HCT116 (cell line): ENCODE measurements around the gene TMC4. TPM values are rescaled to one million over a fixed set of nuclear protein-coding genes. Genes with fewer than 3 reads are reported as not detected.

Experiments used
- ATAC-seq: fragments of 200-7000 bp; cut with Tn5 transposase; 2 replicates; pipeline ENCODE4 v1.9.1; 2020; ENCODE audit warnings: mild to moderate bottlenecking, moderate library complexity
- BruUV-seq: library from RNA; stranded (reverse); fragments of 400-500 nt; replicated peaks from 2 replicates; lab custom pipeline; 2021; lab: Mats Ljungman, UMichigan
- CTCF ChIA-PET: fragments of 300-600 bp; sonication (Branson Sonifier 250); formaldehyde crosslinking; loops from one replicate; lab custom pipeline; 2021; ENCODE audit warnings: antibody characterized with exemption; lab: Charles Lee
- POLR2A ChIA-PET: fragments of 300-600, 350-600 bp; sonication (Branson Sonifier 250); formaldehyde crosslinking; loops from one replicate; lab custom pipeline; 2021; ENCODE audit warnings: antibody characterized with exemption; lab: Charles Lee
- RAD21 ChIA-PET, 2 experiments: fragments of 300-600 bp; sonication (Branson Sonifier 250); formaldehyde crosslinking; loops; one replicate each; lab custom pipeline; 2023; ENCODE audit warnings: low total read pairs in 2 of 2; ENCODE audit not compliant: uncharacterized antibody in 2 of 2, unreplicated experiment in 2 of 2, low non-redundant PET in 1 of 2; lab: Charles Lee
- DNase-seq: peaks from one replicate; pipeline ENCODE4 v3.0.0-alpha.2; 2010; ENCODE audit warnings: low read depth, low spot score
- H2AFZ ChIP-seq: fragments of 200-600 bp; shearing (Covaris generic), sonication (generic); 2 replicates; pipeline ENCODE4 v1.6.1; 2017; ENCODE audit warnings: low read depth, mixed run types, mixed read lengths, antibody characterized with exemption, low read length; ENCODE audit not compliant: poor library complexity, severe bottlenecking
- H3K27ac ChIP-seq: 2 replicates; pipeline ENCODE4 v1.5.1; 2012; ENCODE audit warnings: low read depth, low read length
- H3K27me3 ChIP-seq: fragments of 200-600 bp; sonication (generic); 2 replicates; pipeline ENCODE4 v1.6.1; 2016; ENCODE audit warnings: mixed run types, low read length, mixed read lengths; ENCODE audit not compliant: insufficient read depth
- H3K36me3 ChIP-seq, 2 experiments: fragments of 200-500 bp in 1 of 2; fragments of 200-600 bp in 1 of 2; sonication (Bioruptor generic) in 1 of 2; sonication (generic) in 1 of 2; 2 replicates each; pipeline versions ENCODE4 v1.5.1 to v1.6.1; 2014 to 2016; ENCODE audit warnings: low read length in 2 of 2, inconsistent platforms in 1 of 2, mixed read lengths in 1 of 2, mixed run types in 1 of 2; ENCODE audit not compliant: insufficient read depth in 2 of 2, control insufficient read depth in 1 of 2
- H3K4me1 ChIP-seq, 2 experiments: fragments of 200-600 bp in 1 of 2; sonication (generic) in 1 of 2; 2 replicates each; pipeline versions ENCODE4 v1.5.1 to v1.6.1; 2012 to 2017; ENCODE audit warnings: low read length in 2 of 2, inconsistent platforms in 1 of 2, mild to moderate bottlenecking in 1 of 2, mixed read lengths in 1 of 2, mixed run types in 1 of 2, moderate library complexity in 1 of 2; ENCODE audit not compliant: insufficient read depth in 2 of 2, control insufficient read depth in 1 of 2
- H3K4me2 ChIP-seq: fragments of 200-600 bp; sonication (generic); 2 replicates; pipeline ENCODE4 v1.6.1; 2017; ENCODE audit warnings: mixed run types, low read length, mixed read lengths
- H3K4me3 ChIP-seq, 2 experiments: fragments of 200-600 bp in 1 of 2; sonication (generic) in 1 of 2; replicated peaks in 1 of 2; 2 replicates each; pipeline ENCODE4 v1.5.1; 2011 to 2016; ENCODE audit warnings: low read length in 2 of 2, control low read depth in 1 of 2, low read depth in 1 of 2, mild to moderate bottlenecking in 1 of 2, mixed read lengths in 1 of 2, mixed run types in 1 of 2
- H3K79me2 ChIP-seq: fragments of 200-600 bp; sonication (generic); 2 replicates; pipeline ENCODE4 v1.6.1; 2017; ENCODE audit warnings: mild to moderate bottlenecking, mixed run types, low read length, moderate library complexity, mixed read lengths; ENCODE audit not compliant: insufficient read depth
- H3K9ac ChIP-seq: fragments of 200-600 bp; sonication (generic); 2 replicates; pipeline ENCODE4 v1.6.1; 2016; ENCODE audit warnings: low read length, mixed read lengths
- H3K9me2 ChIP-seq: fragments of 200-600 bp; sonication (generic), shearing (Covaris generic); 2 replicates; pipeline ENCODE4 v1.6.1; 2017; ENCODE audit warnings: mixed run types, mild to moderate bottlenecking, moderate library complexity; ENCODE audit not compliant: insufficient read depth
- H3K9me3 ChIP-seq, 2 experiments: fragments of 200-500 bp in 1 of 2; fragments of 200-600 bp in 1 of 2; sonication (Bioruptor generic) in 1 of 2; sonication (generic) in 1 of 2; 2 replicates each; pipeline ENCODE4 v1.6.1; 2014 to 2017; ENCODE audit warnings: low read length in 2 of 2, mixed read lengths in 2 of 2, inconsistent platforms in 1 of 2, low read depth in 1 of 2, mild to moderate bottlenecking in 1 of 2, mixed run types in 1 of 2, moderate library complexity in 1 of 2; ENCODE audit not compliant: control insufficient read depth in 1 of 2, insufficient read depth in 1 of 2
- H4K20me1 ChIP-seq: fragments of 200-600 bp; sonication (generic), shearing (Covaris generic); 2 replicates; pipeline ENCODE4 v1.6.1; 2017; ENCODE audit warnings: mixed run types, mild to moderate bottlenecking, moderate library complexity; ENCODE audit not compliant: insufficient read depth
- ATF3 ChIP-seq: IDR thresholded peaks from 2 replicates; pipeline ENCODE4 v1.6.1; 2012
- CTCF ChIP-seq, 3 experiments: fragments of 200-600 bp in 1 of 3; sonication (generic) in 1 of 3; IDR thresholded peaks in 2 of 3; conservative IDR thresholded peaks in 1 of 3; 2 replicates each; pipeline ENCODE4 v1.5.1; 2012 to 2017; ENCODE audit warnings: low read depth in 2 of 3, low read length in 2 of 3, antibody characterized with exemption in 1 of 3, borderline replicate concordance in 1 of 3, control low read depth in 1 of 3, mild to moderate bottlenecking in 1 of 3, mixed read lengths in 1 of 3, mixed run types in 1 of 3, moderate library complexity in 1 of 3; ENCODE audit not compliant: insufficient read depth in 1 of 3
- EGR1 ChIP-seq: IDR thresholded peaks from 2 replicates; pipeline ENCODE4 v1.6.1; 2012; ENCODE audit warnings: low read depth
- ELF1 ChIP-seq: IDR thresholded peaks from 2 replicates; pipeline ENCODE4 v1.6.1; 2012; ENCODE audit warnings: low read depth, borderline replicate concordance
- EZH2 ChIP-seq: fragments of 200-600 bp; sonication (generic); IDR thresholded peaks from 2 replicates; pipeline ENCODE4 v1.6.1; 2017; ENCODE audit warnings: antibody characterized with exemption, mixed run types
- EZH2phosphoT487 ChIP-seq: fragments of 200-600 bp; IDR thresholded peaks from 2 replicates; pipeline ENCODE4 v1.6.1; 2018; ENCODE audit warnings: antibody characterized with exemption, borderline replicate concordance
- FOSL1 ChIP-seq: IDR thresholded peaks from 2 replicates; pipeline ENCODE4 v1.6.1; 2012; ENCODE audit warnings: low read depth
- JUND ChIP-seq: IDR thresholded peaks from 2 replicates; pipeline ENCODE4 v1.6.1; 2012
- POLR2AphosphoS5 ChIP-seq: IDR thresholded peaks from 2 replicates; pipeline ENCODE4 v1.6.1; 2011; ENCODE audit warnings: mild to moderate bottlenecking, low read depth, low read length, moderate library complexity
- REST ChIP-seq: IDR thresholded peaks from 2 replicates; pipeline ENCODE4 v1.6.1; 2012; ENCODE audit warnings: low read depth
- SP1 ChIP-seq: IDR thresholded peaks from 2 replicates; pipeline ENCODE4 v1.6.1; 2012; ENCODE audit warnings: low read depth
- SRF ChIP-seq: IDR thresholded peaks from 2 replicates; pipeline ENCODE4 v1.6.1; 2012; ENCODE audit warnings: low read depth
- TCF7L2 ChIP-seq: IDR thresholded peaks from 2 replicates; pipeline ENCODE4 v1.7.0; 2011; ENCODE audit warnings: borderline replicate concordance, inconsistent platforms; ENCODE audit not compliant: insufficient read depth, insufficient read length; ENCODE audit errors: extremely low read depth
- ZFX ChIP-seq: fragments of 450-650 bp; IDR thresholded peaks from 2 replicates; pipeline ENCODE4 v1.6.1; 2017
- ZNF274 ChIP-seq: fragments of 200-500 bp; sonication (Bioruptor generic); IDR thresholded peaks from 2 replicates; pipeline ENCODE4 v1.6.1; 2014; ENCODE audit warnings: mild to moderate bottlenecking, low read depth, low read length, inconsistent platforms
- intact Hi-C: fragments of 100-400 bp; cut with micrococcal nuclease; formaldehyde crosslinking; loops from 2 replicates; pipeline ENCODE4 v1.10.0; 2022
- total RNA-seq: library from RNA; stranded (reverse); gene quantifications from one replicate; pipeline ENCODE4 v1.2.1, GENCODE V29; 2021; ENCODE audit not compliant: unreplicated experiment

The TMC4 gene
- total RNA-seq, 1 experiment from 2014 or later = 60.3 TPM

- H3K27ac ChIP-seq = peak overlapping the region; percentile 53
- H3K9ac ChIP-seq = peak overlapping the region; percentile 20
- peak; percentile 40 for DNase-seq
- H4K20me1 ChIP-seq = peaks cover 39% of the 10 kb centered on the region; the same call in 1 of the 2 replicates
- H3K4me1 ChIP-seq = peaks cover 9 to 39% of the 10 kb centered on the region in 2 experiments; a peak in 3 of 4 replicates
- ChIA-PET POLR2A (interaction anchor here (1.4 to 2.0 kb wide), 3 partner anchors 9 to 18 kb away, joined by 3 to 9 read pairs (median 5); partner anchors contain the start of gene TSEN34), RAD21 (no interaction called here), CTCF (interaction anchor here (1.5 kb wide), 1 partner anchor 73 kb away, joined by 3 read pairs; the partner anchor contains the start of gene CNOT3)
- intact Hi-C loops = no loop called here
- peaks cover 31% of the 10 kb centered on the region for H3K79me2 ChIP-seq
- BruUV-seq = no TSS peak
- no peaks in the 10 kb centered on the region for H3K27me3 ChIP-seq
- peak overlapping the region; percentile 5; the same call in 1 of the 2 replicates for H3K4me2 ChIP-seq
- no peak overlapping the region for H3K4me3 ChIP-seq
- peak; percentile 41 for ATAC-seq
- H3K9me3 ChIP-seq = no peaks in the 10 kb centered on the region
- TF ChIP-seq ATF3 (no peak), POLR2AphosphoS5 (no peak; the same call in 1 of the 2 replicates), ZNF274 (no peak), EZH2 (no peak), TCF7L2 (no peak), SP1 (no peak), ZFX (no peak), JUND (no peak), EZH2phosphoT487 (no peak), ELF1 (no peak), REST (no peak), EGR1 (no peak), FOSL1 (no peak), SRF (no peak), CTCF (IDR thresholded peaks at IDR 0.05 in 2 of 3, conservative IDR thresholded peaks at IDR 0.05 in 1 of 3; ENCODE audit: borderline replicate concordance in 1 of 3, insufficient read depth in 1 of 3, low read depth in 2 of 3, low read length in 2 of 3) (no peak)
- no peaks in the 10 kb centered on the region for H3K9me2 ChIP-seq
- H3K36me3 ChIP-seq = peaks cover 25 to 34% of the 10 kb centered on the region in 2 experiments; a peak in 3 of 4 replicates
- no peak overlapping the region for H2AFZ ChIP-seq
Observed at GRCh38 chr19:54209811-54210494, 37.0 kb upstream of the TMC4 start.
